ENCODE data around the gene RPL23.

Gene RPL23

DNA sequence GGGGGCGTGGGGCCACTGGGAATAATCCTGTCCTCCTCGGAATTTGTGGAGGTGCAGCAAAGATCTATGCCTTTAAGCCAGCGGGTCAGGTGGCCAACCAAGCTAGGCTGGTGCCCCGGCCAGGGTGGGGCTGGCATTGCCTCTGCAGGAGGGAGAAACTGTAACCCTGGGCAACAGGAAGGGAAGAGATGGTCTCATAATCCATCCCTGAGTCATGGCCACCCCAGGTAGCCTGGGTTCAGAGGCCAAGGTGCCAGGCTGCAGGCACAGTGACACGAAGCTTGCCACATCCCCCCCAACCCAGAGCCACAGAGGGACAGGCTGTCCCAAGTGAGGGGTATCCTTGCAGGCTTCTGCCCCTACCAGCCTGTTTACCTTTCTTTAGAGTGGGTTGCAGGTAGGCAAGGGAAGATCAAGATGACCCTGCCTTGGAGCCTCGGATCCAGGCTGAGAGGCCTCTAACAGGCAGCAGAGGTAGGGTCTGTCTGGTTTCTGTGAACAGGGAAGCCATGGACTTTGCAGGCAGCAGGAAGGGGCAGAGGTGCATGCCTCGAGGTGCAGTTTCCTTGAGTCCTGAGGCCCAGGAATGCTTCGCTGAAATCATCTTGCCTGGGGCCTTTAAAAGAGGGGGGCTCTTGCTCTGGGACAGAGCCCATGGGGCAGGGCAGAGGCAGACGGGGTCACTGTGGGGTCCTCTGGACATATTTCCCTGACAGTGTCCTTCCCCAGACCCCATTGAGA lies 20.3 kb upstream of the RPL23 start:
- Mint-ChIP-seq H3K4me1 (peaks cover 60% of the 10 kb centered on the region), H3K36me3 (ENCODE audit: low read depth) (peaks cover 10% of the 10 kb centered on the region), H3K27me3 (ENCODE audit: low read depth, poor library complexity) (peaks cover 11% of the 10 kb centered on the region), H3K27ac (no peak overlapping the region), H3K9me3 (no peaks in the 10 kb centered on the region), H3K4me3 (peak overlapping the region; percentile 32)
- TF ChIP-seq, protein P1, sequence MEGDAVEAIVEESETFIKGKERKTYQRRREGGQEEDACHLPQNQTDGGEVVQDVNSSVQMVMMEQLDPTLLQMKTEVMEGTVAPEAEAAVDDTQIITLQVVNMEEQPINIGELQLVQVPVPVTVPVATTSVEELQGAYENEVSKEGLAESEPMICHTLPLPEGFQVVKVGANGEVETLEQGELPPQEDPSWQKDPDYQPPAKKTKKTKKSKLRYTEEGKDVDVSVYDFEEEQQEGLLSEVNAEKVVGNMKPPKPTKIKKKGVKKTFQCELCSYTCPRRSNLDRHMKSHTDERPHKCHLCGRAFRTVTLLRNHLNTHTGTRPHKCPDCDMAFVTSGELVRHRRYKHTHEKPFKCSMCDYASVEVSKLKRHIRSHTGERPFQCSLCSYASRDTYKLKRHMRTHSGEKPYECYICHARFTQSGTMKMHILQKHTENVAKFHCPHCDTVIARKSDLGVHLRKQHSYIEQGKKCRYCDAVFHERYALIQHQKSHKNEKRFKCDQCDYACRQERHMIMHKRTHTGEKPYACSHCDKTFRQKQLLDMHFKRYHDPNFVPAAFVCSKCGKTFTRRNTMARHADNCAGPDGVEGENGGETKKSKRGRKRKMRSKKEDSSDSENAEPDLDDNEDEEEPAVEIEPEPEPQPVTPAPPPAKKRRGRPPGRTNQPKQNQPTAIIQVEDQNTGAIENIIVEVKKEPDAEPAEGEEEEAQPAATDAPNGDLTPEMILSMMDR (IDR thresholded peaks at IDR 0.05), result no peak
- no peak for DNase-seq

DNA sequence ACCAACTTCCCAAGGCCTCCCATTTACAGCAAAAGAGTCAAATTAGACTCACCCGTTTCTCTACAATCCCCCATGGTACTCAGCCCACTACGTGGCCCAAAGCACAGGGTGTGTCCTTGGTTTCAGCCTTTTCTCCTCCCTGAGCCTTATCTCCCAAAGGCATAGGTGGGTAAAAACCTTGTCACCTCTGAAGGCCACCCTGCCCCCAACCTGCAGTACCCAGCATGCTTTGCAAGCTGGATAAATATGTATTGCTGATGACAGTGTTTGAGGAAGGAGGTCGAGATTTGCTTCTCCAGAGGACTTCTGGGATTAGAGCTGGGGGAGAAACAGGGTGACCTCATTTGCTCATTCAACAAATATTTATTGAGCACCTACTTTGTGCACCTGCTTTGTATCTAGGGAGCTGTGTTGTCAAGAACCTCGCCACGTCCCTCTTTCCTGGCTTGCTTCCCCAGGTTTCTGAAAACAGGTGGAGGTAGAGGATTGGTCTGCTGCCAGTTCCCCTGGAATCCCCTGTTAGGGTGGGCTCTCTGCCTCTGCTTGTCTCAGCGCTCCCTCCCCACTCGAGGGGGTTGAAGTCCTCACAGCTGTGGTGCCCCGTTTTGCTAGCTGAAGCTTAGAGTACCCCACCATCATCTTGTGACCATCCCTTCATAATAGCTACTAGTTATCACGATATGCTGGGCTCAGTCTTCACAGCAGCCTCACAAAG lies 19.3 kb upstream of the RPL23 start:
- peak overlapping the region; percentile 58 for H3K4me3 Mint-ChIP-seq

DNA sequence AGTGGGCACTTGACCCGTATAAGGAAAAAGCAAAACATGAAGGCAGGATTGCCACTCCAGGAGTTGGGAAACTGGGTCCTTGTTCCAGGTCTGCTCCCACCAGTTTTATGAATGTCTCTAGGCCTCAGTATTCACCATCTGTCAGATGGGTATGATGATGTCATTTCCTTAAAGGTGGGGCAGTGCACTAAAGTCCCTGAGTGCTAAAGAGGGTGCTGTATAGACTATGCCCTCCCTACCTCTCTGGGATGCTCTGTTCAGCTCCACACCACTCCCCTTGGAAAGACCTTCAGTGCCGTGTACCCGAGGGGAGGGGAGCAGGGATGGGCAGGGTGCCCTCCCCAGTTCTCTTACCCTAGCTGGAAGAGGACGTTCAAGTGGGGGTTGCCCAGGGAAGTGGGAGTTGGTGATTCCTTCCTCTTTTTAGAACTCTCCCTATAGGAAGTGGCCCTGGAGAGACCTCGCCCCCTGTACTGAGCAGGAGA lies 18.5 kb upstream of the RPL23 start:
- Mint-ChIP-seq H3K27me3 (ENCODE audit: low read depth, poor library complexity) (peaks cover 16% of the 10 kb centered on the region), H3K4me1 (peaks cover 57% of the 10 kb centered on the region), H3K4me3 (peak overlapping the region; percentile 88), H3K9me3 (no peaks in the 10 kb centered on the region), H3K27ac (no peak overlapping the region), H3K36me3 (ENCODE audit: low read depth) (no peaks in the 10 kb centered on the region)
- DNase-seq, result no peak
- TF ChIP-seq, protein P1 (IDR thresholded peaks at IDR 0.05), result no peak

More for the DNA sequence above, 19.3 kb upstream of the RPL23 start:
- Mint-ChIP-seq H3K36me3 (ENCODE audit: low read depth) (peaks cover under 1% of the 10 kb centered on the region), H3K9me3 (no peaks in the 10 kb centered on the region), H3K27ac (no peak overlapping the region), H3K27me3 (ENCODE audit: low read depth, poor library complexity) (peaks cover 11% of the 10 kb centered on the region), H3K4me1 (peaks cover 61% of the 10 kb centered on the region)
- DNase-seq, result no peak
- TF ChIP-seq, protein P1 (IDR thresholded peaks at IDR 0.05), result no peak

DNA sequence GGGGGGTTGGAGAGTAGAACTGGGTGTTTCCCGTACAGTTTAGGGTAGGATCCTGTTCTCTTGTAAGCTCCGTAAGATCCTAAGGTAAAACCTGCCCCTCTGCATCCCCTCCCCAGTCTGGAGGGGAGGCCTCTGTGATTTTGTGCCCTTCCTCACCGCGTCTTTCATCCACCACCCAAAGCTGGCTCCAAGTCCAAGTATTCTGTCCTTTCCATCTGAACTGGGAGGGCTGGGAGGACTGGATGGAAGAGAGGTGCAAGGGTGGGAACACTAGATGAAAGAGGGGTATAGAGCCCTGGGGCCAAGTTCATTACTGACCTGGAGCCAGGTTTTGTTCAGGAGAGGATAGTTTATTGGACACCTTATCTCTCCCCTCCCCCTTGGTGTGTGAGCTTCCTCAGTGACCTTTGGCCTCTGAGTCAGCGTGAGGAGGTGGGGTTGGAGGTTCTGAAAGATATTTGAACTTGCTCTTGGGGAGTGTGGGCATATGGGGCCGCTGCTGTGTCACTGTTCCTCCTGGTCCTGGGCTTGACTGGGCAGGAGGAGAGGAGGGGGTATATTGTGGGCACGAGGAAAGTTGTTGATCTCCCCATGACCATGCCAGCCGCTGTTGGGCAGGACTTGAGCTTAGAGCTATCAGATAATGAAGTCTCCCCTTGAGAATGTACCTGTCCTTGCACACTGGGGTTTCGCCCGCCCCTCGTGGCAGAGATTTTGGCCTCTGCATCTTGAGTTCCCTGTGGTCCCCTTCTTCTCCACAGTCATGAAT lies 17.9 kb upstream of the RPL23 start:
- peaks cover 52% of the 10 kb centered on the region for H3K4me1 Mint-ChIP-seq
- H3K4me3 Mint-ChIP-seq, result peak overlapping the region; percentile 88
- DNase-seq, result peak; percentile 47
- H3K27ac Mint-ChIP-seq, result peak overlapping the region; percentile 39
- no peaks in the 10 kb centered on the region for H3K36me3 Mint-ChIP-seq (ENCODE audit: low read depth)
- peaks cover 17% of the 10 kb centered on the region for H3K27me3 Mint-ChIP-seq (ENCODE audit: low read depth, poor library complexity)
- TF ChIP-seq, protein P1 (IDR thresholded peaks at IDR 0.05), result no peak
- H3K9me3 Mint-ChIP-seq, result no peaks in the 10 kb centered on the region

DNA sequence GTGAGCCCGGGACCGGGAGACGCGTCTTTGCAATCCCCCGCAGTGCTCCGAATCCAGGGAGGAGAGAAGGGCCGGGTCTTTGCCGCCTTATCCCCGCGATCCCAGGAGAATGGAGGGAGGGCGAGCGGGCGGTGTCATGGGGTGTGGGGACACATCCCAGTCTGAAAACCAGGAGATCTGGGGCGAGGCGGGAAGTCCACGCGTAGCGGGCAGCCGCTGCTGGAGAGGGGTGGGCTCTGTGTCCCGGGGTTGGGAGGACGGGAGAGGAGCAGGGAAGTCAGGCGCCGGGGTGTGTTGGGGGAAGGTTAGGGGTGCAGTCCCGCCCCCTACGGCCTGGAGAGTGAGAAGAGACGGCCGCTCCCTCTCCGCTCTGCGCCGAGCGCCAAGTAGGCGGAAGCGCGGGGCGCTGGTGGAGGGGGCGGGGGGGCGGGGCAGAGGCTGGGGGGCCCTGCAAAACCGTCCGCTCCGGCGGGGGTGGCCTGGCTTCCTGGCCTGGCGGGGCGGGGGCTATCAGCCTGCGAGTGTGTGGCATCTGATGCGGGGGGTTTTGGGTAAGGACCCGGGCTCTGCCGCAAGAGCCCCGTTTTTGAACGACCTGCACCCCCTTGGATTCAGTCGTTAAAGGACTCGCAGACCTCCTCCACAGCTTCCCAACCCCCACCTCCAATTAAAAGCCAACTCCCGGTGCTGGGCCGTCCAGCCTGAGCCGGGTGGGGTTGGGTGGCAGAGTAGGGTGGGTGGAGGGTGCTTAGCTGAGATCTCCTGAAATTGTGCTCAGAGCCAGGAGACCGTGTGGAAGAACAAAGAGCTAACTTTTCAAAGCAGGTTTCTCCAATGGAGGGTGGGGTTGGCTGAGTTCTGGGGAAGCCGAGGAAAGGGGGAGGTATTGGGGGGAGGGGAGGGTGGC lies 17.0 kb upstream of the RPL23 start:
- H3K4me1 Mint-ChIP-seq, result peaks cover 50% of the 10 kb centered on the region
- DNase-seq, result peak; percentile 63
- TF ChIP-seq, protein P1 (IDR thresholded peaks at IDR 0.05), result no peak

More for the DNA sequence above, 17.0 kb upstream of the RPL23 start:
- no peaks in the 10 kb centered on the region for H3K9me3 Mint-ChIP-seq
- no peaks in the 10 kb centered on the region for H3K36me3 Mint-ChIP-seq (ENCODE audit: low read depth)
- peaks cover 22% of the 10 kb centered on the region for H3K27me3 Mint-ChIP-seq (ENCODE audit: low read depth, poor library complexity)
- H3K4me3 Mint-ChIP-seq, result peak overlapping the region; percentile 99
- peak overlapping the region; percentile 99 for H3K27ac Mint-ChIP-seq

All from nephron progenitor cell (in vitro differentiated cells).